ENCODE data around the gene SERPINI1. TPM values are rescaled to one million over a fixed set of nuclear protein-coding genes. Genes with fewer than 3 reads are reported as not detected.

The SERPINI1 gene, protein sequence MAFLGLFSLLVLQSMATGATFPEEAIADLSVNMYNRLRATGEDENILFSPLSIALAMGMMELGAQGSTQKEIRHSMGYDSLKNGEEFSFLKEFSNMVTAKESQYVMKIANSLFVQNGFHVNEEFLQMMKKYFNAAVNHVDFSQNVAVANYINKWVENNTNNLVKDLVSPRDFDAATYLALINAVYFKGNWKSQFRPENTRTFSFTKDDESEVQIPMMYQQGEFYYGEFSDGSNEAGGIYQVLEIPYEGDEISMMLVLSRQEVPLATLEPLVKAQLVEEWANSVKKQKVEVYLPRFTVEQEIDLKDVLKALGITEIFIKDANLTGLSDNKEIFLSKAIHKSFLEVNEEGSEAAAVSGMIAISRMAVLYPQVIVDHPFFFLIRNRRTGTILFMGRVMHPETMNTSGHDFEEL
- total RNA-seq = 10 to 100 TPM in 3 of 9 donors, 1 to 10 TPM in 6; 3.2 to 17.9 (median 8.0) TPM
- 10 to 100 TPM; 17.8 to 20.7 (median 18.4) TPM for polyA plus RNA-seq
- long read RNA-seq, donor 1, transcript SERPINI1-202 (9 exons, 1,890 nt) = major isoform, 8 of 11 reads
- long read RNA-seq, donor 1, partial matches to known transcripts = 0 of 11 reads
- long read RNA-seq, donor 1, other reads (novel, unspliced or antisense) = 0 of 11 reads
- long read RNA-seq, donor 2, transcript SERPINI1-202 (9 exons, 1,890 nt) = major isoform, 5 of 5 reads
- long read RNA-seq, donor 2, partial matches to known transcripts = 0 of 5 reads
- long read RNA-seq, donor 2, other reads (novel, unspliced or antisense) = 0 of 5 reads
- long read RNA-seq, donor 3, transcript SERPINI1-202 (9 exons, 1,890 nt) = major isoform, 10 of 12 reads
- long read RNA-seq, donor 3, partial matches to known transcripts = 0 of 12 reads
- long read RNA-seq, donor 3, other reads (novel, unspliced or antisense) = 0 of 12 reads
- long read RNA-seq, donor 4, transcript SERPINI1-202 (9 exons, 1,890 nt) = major isoform, 13 of 13 reads
- long read RNA-seq, donor 4, partial matches to known transcripts = 0 of 13 reads
- long read RNA-seq, donor 4, other reads (novel, unspliced or antisense) = 0 of 13 reads
- long read RNA-seq, donor 5, partial matches to known transcripts = 0 of 6 reads
- long read RNA-seq, donor 5, other reads (novel, unspliced or antisense) = 2 of 6 reads
- long read RNA-seq, donor 6, transcript SERPINI1-202 (9 exons, 1,890 nt) = major isoform, 14 of 16 reads
- long read RNA-seq, donor 6, partial matches to known transcripts = 0 of 16 reads
- long read RNA-seq, donor 6, other reads (novel, unspliced or antisense) = 1 of 16 reads
- long read RNA-seq, donor 7, transcript SERPINI1-202 (9 exons, 1,890 nt) = major isoform, 5 of 5 reads
- long read RNA-seq, donor 7, partial matches to known transcripts = 0 of 5 reads
- long read RNA-seq, donor 7, other reads (novel, unspliced or antisense) = 0 of 5 reads
- long read RNA-seq, donor 8, transcript SERPINI1-202 (9 exons, 1,890 nt) = major isoform, 11 of 11 reads
- long read RNA-seq, donor 8, partial matches to known transcripts = 0 of 11 reads
- long read RNA-seq, donor 8, other reads (novel, unspliced or antisense) = 0 of 11 reads
- long read RNA-seq, donor 9, partial matches to known transcripts = 0 of 3 reads
- long read RNA-seq, donor 9, other reads (novel, unspliced or antisense) = 0 of 3 reads
- long read RNA-seq, donor 10, partial matches to known transcripts = 0 of 3 reads
- long read RNA-seq, donor 10, other reads (novel, unspliced or antisense) = 0 of 3 reads

- TF ChIP-seq POLR2A (IDR thresholded peaks at IDR 0.05) (peak; percentile 51 to 84), CTCF (IDR thresholded peaks at IDR 0.05) (no peak)
- H3K27me3 ChIP-seq = no peaks in the 10 kb centered on the region
- peak within 1 kb of the TSS; percentile 74 to 95 (median 90) for H3K27ac ChIP-seq
- intact Hi-C loops (cut with DNase I) = no loop called here
- H3K36me3 ChIP-seq (replicated peaks in 1 of 2) = no peaks in the 10 kb centered on the region
- 0 to 1% (median 0%) methylated on average over 35 to 37 of the region's 37 CpGs for WGBS, 4 donors
- H3K4me1 ChIP-seq (replicated peaks in 1 of 2) = peaks cover 0 to 24% of the 10 kb centered on the region in 2 donors
- H3K9me3 ChIP-seq (replicated peaks in 1 of 3) = no peaks in the 10 kb centered on the region
- peak within 1 kb of the TSS; percentile 41 to 98 (median 84) for H3K4me3 ChIP-seq
- DNase-seq = peak; percentile 87 to 95 (median 93)
These were observed at the start of gene SERPINI1 for GRCh38 chr3:167735233-167736138. Gene SERPINI1 (plus strand): TSS chr3:167735721. CDS start chr3:167789129, 53,408 bp downstream.

- Histone ChIP-seq H3K27me3 (no peaks in the 10 kb centered on the region), H3K36me3 (replicated peaks in 1 of 2) (no peaks in the 10 kb centered on the region), H3K4me1 (replicated peaks in 1 of 2) (no peaks in the 10 kb centered on the region), H3K27ac (no peak overlapping the region), H3K4me3 (no peak overlapping the region), H3K9me3 (replicated peaks in 1 of 3) (no peaks in the 10 kb centered on the region)
- DNase-seq = no peak
- 58 to 86% (median 80%) methylated on average over 3 of the region's 3 CpGs for WGBS, 4 donors
- intact Hi-C loops (cut with DNase I) = no loop called here
- TF ChIP-seq POLR2A (IDR thresholded peaks at IDR 0.05) = no peak
- TF ChIP-seq CTCF (IDR thresholded peaks at IDR 0.05) = no peak
These were observed 44.2 kb upstream of the SERPINI1 start for GRCh38 chr3:167691366-167691765.

GRCh38 chr3:167694121-167694520 is 41.4 kb upstream of the SERPINI1 start:
- Histone ChIP-seq H3K27me3 (no peaks in the 10 kb centered on the region), H3K36me3 (replicated peaks in 1 of 2) (no peaks in the 10 kb centered on the region), H3K27ac (no peak overlapping the region), H3K9me3 (replicated peaks in 1 of 3) (no peaks in the 10 kb centered on the region), H3K4me3 (no peak overlapping the region), H3K4me1 (replicated peaks in 1 of 2) (no peaks in the 10 kb centered on the region)
- no peak for TF ChIP-seq CTCF (IDR thresholded peaks at IDR 0.05)
- TF ChIP-seq POLR2A (IDR thresholded peaks at IDR 0.05) = no peak
- DNase-seq = no peak
- intact Hi-C loops (cut with DNase I) = no loop called here
- WGBS, 4 donors = 63 to 79% (median 70%) methylated on average over 2 of the region's 2 CpGs
